Gastroesophageal sphincter (tissue), 3 donors: Measurements from ENCODE around the gene VDR.

Source experiments
- POLR2AphosphoS5 ChIP-seq: sonication (generic); formaldehyde crosslinking; IDR thresholded peaks from one replicate; pipeline ENCODE4 v1.6.1; 2017; ENCODE audit warnings: antibody characterized with exemption
- TF ChIP-seq, protein P1 (sequence below), 4 experiments: fragments of 200-600 bp in 2 of 4; fragments of 450-650 bp in 2 of 4; sonication (generic) in 1 of 4; IDR thresholded peaks; one replicate each; pipeline ENCODE4 v1.5.1; 2017 to 2019; ENCODE audit warnings: antibody characterized with exemption in 4 of 4, mild to moderate bottlenecking in 2 of 4, moderate library complexity in 2 of 4

DNA sequence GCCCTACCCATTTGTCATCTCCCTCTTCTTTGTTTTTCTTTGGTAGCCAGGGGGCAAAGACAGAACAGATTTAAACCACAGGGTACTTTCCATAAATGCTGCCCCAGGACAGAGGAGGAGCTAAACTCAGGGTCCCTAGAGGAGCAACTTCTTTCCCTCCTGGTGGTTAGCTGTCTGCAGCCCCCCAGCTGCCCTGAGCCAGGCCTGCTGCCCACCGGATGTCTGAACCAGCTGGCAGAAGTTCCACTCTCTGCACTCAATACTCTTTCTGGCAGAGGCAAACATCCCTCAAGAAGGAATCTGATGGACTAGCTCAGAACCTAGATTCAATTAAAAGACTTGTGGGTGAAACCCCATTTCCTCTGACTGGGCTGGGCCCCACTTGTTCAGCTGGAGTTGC is 10.7 kb downstream of the VDR start:
- no peak for TF ChIP-seq POLR2AphosphoS5
- TF ChIP-seq, protein P1, sequence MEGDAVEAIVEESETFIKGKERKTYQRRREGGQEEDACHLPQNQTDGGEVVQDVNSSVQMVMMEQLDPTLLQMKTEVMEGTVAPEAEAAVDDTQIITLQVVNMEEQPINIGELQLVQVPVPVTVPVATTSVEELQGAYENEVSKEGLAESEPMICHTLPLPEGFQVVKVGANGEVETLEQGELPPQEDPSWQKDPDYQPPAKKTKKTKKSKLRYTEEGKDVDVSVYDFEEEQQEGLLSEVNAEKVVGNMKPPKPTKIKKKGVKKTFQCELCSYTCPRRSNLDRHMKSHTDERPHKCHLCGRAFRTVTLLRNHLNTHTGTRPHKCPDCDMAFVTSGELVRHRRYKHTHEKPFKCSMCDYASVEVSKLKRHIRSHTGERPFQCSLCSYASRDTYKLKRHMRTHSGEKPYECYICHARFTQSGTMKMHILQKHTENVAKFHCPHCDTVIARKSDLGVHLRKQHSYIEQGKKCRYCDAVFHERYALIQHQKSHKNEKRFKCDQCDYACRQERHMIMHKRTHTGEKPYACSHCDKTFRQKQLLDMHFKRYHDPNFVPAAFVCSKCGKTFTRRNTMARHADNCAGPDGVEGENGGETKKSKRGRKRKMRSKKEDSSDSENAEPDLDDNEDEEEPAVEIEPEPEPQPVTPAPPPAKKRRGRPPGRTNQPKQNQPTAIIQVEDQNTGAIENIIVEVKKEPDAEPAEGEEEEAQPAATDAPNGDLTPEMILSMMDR (IDR thresholded peaks at IDR 0.05): no peak
